Upper lobe of left lung (tissue), 6 donors: ENCODE results near the gene FAAH2. TPM values are rescaled to one million over a fixed set of nuclear protein-coding genes. Genes with fewer than 3 reads are reported as not detected.

Source experiments
- ATAC-seq, 2 donors: fragments of 200-7000 bp; cut with Tn5 transposase; one replicate each; pipeline ENCODE4 v1.9.1; 2022; ENCODE audit warnings: mild to moderate bottlenecking in 2 of 2, moderate library complexity in 2 of 2; ENCODE audit not compliant: low FRiP score in 2 of 2
- DNase-seq, 2 donors: peaks; one replicate each; pipeline ENCODE4 v3.0.0-alpha.2; 2019 to 2020
- H3K27ac ChIP-seq, 4 donors: fragments of 200-600 bp; sonication (generic); one replicate each; pipeline ENCODE4 v1.5.1; 2016 to 2019
- H3K27me3 ChIP-seq, 4 donors: fragments of 200-600 bp; sonication (generic); one replicate each; pipeline ENCODE4 v1.5.1; 2017 to 2019
- H3K36me3 ChIP-seq, 4 donors: fragments of 200-600 bp; sonication (generic); one replicate each; pipeline ENCODE4 v1.5.1; 2016 to 2019
- H3K4me1 ChIP-seq, 4 donors: fragments of 200-600 bp; sonication (generic); one replicate each; pipeline ENCODE4 v1.5.1; 2018 to 2019
- H3K4me3 ChIP-seq, 4 donors: fragments of 200-600 bp; sonication (generic); one replicate each; pipeline ENCODE4 v1.5.1; 2017 to 2019; ENCODE audit warnings: mild to moderate bottlenecking in 2 of 4, moderate library complexity in 1 of 4
- H3K9me3 ChIP-seq, 4 donors: fragments of 200-600 bp; sonication (generic); one replicate each; pipeline ENCODE4 v1.5.1; 2018 to 2019
- EP300 ChIP-seq, 4 donors: sonication (generic); formaldehyde crosslinking; IDR thresholded peaks; one replicate each; pipeline ENCODE4 v1.5.1; 2017; ENCODE audit warnings: antibody characterized with exemption in 4 of 4, control low read depth in 2 of 4
- POLR2A ChIP-seq, 4 donors: fragments of 450-650 bp; IDR thresholded peaks; one replicate each; pipeline ENCODE4 v1.5.1; 2016 to 2017; ENCODE audit warnings: antibody characterized with exemption in 4 of 4, mild to moderate bottlenecking in 2 of 4
- POLR2AphosphoS5 ChIP-seq, 2 donors: sonication (generic); formaldehyde crosslinking; IDR thresholded peaks; one replicate each; pipeline ENCODE4 v1.5.1; 2017; ENCODE audit warnings: antibody characterized with exemption in 2 of 2
- WGBS, 2 donors: methylation state at CpG; one replicate each; pipeline ENCODE4 v1.1.5; 2017 to 2018; 5-methylcytosine and 5-hydroxymethylcytosine counted together
- total RNA-seq, 6 donors: library from RNA; depleted of rRNA in 4 of 6; stranded (reverse); fragments of >200 nt in 4 of 6; gene quantifications; one replicate each; pipeline versions ENCODE4 v1.1.0 to v1.2.1, GENCODE V29; 2016 to 2021
- TF ChIP-seq, protein P1 (sequence below), 6 experiments: fragments of 450-650 bp in 4 of 6; fragments of 200-600 bp in 2 of 6; sonication (generic) in 2 of 6; IDR thresholded peaks; one replicate each; pipeline ENCODE4 v1.5.1; 2016 to 2019; ENCODE audit warnings: antibody characterized with exemption in 6 of 6
- donor health status: DM: no; HTN: no; CAD: no; lungs with moderate emphysema.
- donor health status: DM: no; HTN: yes; CAD: no; lungs with severe emphysema.

FAAH2 gene
- total RNA-seq, 6 donors from 2014 or later: 4.5 to 21.4 (median 9.3) TPM

DNA sequence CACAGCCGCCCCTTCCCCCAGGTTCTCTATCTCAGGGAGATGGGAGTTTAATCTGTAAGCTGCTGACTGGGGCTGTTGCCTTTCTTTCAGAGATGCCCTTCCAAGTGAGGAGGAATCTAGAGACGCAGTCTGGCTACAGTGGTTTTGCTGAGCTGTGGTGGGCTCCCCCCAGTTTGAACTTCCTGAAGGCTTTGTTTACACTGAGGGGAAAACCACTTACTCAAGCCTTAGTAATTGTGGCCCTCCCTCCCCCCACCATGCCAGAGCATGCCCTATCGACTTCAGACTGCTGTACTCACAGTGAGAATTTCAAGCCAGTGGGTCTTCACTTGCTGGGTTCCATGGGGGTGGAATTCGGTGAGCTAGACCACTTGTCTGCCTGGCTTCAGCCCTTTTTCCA is 131.3 kb downstream of the FAAH2 start:
- H3K4me3 ChIP-seq: no peak overlapping the region
- 57% methylated on average over 4 of the region's 4 CpGs; no CpG with 5 or more reads in 1 of the 2 donors for WGBS, 2 donors
- no peak overlapping the region for H3K27ac ChIP-seq
- H3K4me1 ChIP-seq: no peaks in the 10 kb centered on the region
- DNase-seq: no peak
- TF ChIP-seq EP300 (IDR thresholded peaks at IDR 0.05) (no peak), POLR2AphosphoS5 (IDR thresholded peaks at IDR 0.05) (no peak), POLR2A (IDR thresholded peaks at IDR 0.05) (no peak)
- TF ChIP-seq, protein P1, sequence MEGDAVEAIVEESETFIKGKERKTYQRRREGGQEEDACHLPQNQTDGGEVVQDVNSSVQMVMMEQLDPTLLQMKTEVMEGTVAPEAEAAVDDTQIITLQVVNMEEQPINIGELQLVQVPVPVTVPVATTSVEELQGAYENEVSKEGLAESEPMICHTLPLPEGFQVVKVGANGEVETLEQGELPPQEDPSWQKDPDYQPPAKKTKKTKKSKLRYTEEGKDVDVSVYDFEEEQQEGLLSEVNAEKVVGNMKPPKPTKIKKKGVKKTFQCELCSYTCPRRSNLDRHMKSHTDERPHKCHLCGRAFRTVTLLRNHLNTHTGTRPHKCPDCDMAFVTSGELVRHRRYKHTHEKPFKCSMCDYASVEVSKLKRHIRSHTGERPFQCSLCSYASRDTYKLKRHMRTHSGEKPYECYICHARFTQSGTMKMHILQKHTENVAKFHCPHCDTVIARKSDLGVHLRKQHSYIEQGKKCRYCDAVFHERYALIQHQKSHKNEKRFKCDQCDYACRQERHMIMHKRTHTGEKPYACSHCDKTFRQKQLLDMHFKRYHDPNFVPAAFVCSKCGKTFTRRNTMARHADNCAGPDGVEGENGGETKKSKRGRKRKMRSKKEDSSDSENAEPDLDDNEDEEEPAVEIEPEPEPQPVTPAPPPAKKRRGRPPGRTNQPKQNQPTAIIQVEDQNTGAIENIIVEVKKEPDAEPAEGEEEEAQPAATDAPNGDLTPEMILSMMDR (IDR thresholded peaks at IDR 0.05): no peak
- peaks cover 0 to 15% (median 0%) of the 10 kb centered on the region in 4 donors for H3K9me3 ChIP-seq
- H3K27me3 ChIP-seq: no peaks in the 10 kb centered on the region
- ATAC-seq: no peak
- no peaks in the 10 kb centered on the region for H3K36me3 ChIP-seq

DNA sequence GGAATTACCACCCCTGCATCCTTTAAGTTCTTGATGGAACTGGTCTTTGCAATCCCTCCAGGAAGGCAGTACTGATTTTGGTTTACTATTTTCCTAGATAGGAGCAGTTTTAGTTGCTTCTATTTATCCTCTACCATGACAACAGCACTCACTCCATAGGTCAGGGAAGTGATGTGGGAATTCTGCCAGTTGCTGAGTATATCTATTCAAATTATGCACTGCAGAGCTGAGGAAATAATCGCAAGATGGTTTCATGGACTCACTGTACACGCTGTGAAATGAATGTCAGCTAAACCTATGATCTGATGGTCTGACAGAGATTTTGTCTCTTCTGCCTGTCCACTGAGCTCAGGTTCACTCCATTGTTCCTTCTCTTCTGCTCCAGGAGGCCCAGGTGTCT is 135.8 kb downstream of the FAAH2 start:
- H3K9me3 ChIP-seq: peaks cover 0 to 11% (median 0%) of the 10 kb centered on the region in 4 donors
- no peaks in the 10 kb centered on the region for H3K36me3 ChIP-seq
- 83 to 100% methylated on average over 2 of the region's 2 CpGs for WGBS, 2 donors
- no peak overlapping the region for H3K4me3 ChIP-seq
- no peak for DNase-seq
- TF ChIP-seq, protein P1 (IDR thresholded peaks at IDR 0.05): no peak
- TF ChIP-seq EP300 (IDR thresholded peaks at IDR 0.05): no peak
- TF ChIP-seq POLR2AphosphoS5 (IDR thresholded peaks at IDR 0.05): no peak
- no peak for TF ChIP-seq POLR2A (IDR thresholded peaks at IDR 0.05)
- H3K27ac ChIP-seq: no peak overlapping the region
- H3K4me1 ChIP-seq: no peaks in the 10 kb centered on the region
- no peak for ATAC-seq
- H3K27me3 ChIP-seq: no peaks in the 10 kb centered on the region

- no peak for ATAC-seq
- TF ChIP-seq POLR2AphosphoS5 (IDR thresholded peaks at IDR 0.05): no peak
- TF ChIP-seq POLR2A (IDR thresholded peaks at IDR 0.05): no peak
- TF ChIP-seq, protein P1 (IDR thresholded peaks at IDR 0.05): no peak
- no peak for TF ChIP-seq EP300 (IDR thresholded peaks at IDR 0.05)
- Histone ChIP-seq H3K27ac (no peak overlapping the region), H3K9me3 (peaks cover 0 to 6% (median 0%) of the 10 kb centered on the region in 4 donors), H3K27me3 (no peaks in the 10 kb centered on the region), H3K36me3 (no peaks in the 10 kb centered on the region), H3K4me1 (no peaks in the 10 kb centered on the region), H3K4me3 (no peak overlapping the region)
- WGBS, 2 donors: 77 to 84% methylated on average over 2 of the region's 2 CpGs
- DNase-seq: no peak
These were observed 136.3 kb downstream of the FAAH2 start for GRCh38 chrX:57422790-57423189.

GRCh38 chrX:57445076-57445475 is 158.6 kb downstream of the FAAH2 start:
- no peaks in the 10 kb centered on the region for H3K27me3 ChIP-seq
- 64 to 67% methylated on average over 5 of the region's 5 CpGs for WGBS, 2 donors
- no peak for DNase-seq
- ATAC-seq: no peak
- TF ChIP-seq POLR2AphosphoS5 (IDR thresholded peaks at IDR 0.05) (no peak), EP300 (IDR thresholded peaks at IDR 0.05) (no peak), POLR2A (IDR thresholded peaks at IDR 0.05) (no peak)
- TF ChIP-seq, protein P1 (IDR thresholded peaks at IDR 0.05): no peak
- H3K4me1 ChIP-seq: no peaks in the 10 kb centered on the region
- H3K27ac ChIP-seq: no peak overlapping the region
- no peak overlapping the region for H3K4me3 ChIP-seq
- H3K9me3 ChIP-seq: no peaks in the 10 kb centered on the region
- H3K36me3 ChIP-seq: no peaks in the 10 kb centered on the region

- Histone ChIP-seq H3K36me3 (no peaks in the 10 kb centered on the region), H3K27ac (no peak overlapping the region), H3K4me3 (no peak overlapping the region), H3K27me3 (no peaks in the 10 kb centered on the region), H3K9me3 (no peaks in the 10 kb centered on the region), H3K4me1 (no peaks in the 10 kb centered on the region)
- TF ChIP-seq EP300 (IDR thresholded peaks at IDR 0.05): no peak
- ATAC-seq (no peak), DNase-seq (no peak)
- 50 to 80% methylated on average over 1 of the region's 1 CpG for WGBS, 2 donors
These were observed 159.3 kb downstream of the FAAH2 start for GRCh38 chrX:57445832-57446231.
